ENCODE results near the gene VPS8. TPM values are rescaled to one million over a fixed set of nuclear protein-coding genes. Genes with fewer than 3 reads are reported as not detected.

VPS8 gene
- total RNA-seq, 1 experiment from 2014 or later, result 33.8 TPM

DNA sequence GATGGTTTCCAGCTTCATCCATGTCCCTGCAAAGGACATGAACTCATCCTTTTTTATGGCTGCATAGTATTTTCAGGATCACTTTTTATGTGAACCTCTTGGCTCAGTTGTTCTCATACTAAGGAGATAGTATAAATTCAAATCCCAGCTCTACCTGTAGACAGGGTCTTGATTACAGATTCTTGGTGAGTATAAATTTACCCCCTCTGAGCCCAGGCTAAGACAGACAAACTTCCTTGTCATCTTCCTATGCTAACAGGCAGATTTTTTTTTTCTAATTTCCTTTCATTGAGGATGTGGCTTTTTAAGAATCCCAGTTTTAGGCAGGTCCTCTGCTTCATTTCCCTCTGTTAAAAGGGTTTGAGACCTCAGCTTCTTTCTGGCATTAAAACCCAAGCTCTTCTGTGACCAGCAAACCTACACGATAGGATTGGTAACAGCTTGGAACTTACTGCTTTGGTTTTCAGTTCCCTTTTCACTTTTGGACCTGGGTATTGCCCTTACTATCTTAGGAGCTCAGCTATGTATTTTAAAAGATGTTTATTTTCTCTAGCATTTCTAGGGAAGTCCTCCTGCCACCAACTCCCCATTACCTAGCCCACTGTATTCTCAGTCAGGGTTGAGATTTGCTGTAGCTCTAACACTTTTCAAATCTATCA is 72.5 kb downstream of the VPS8 start:
- intact Hi-C loops (cut with micrococcal nuclease), result no loop called here
- Mint-ChIP-seq H3K4me1 (ENCODE audit: insufficient read depth, unreplicated experiment) (no peaks in the 10 kb centered on the region), H3K27me3 (ENCODE audit: insufficient read depth, unreplicated experiment) (no peaks in the 10 kb centered on the region), H3K4me3 (ENCODE audit: unreplicated experiment) (no peak overlapping the region), H3K9me3 (ENCODE audit: unreplicated experiment) (no peaks in the 10 kb centered on the region), H3K36me3 (ENCODE audit: insufficient read depth, unreplicated experiment) (peaks cover 5% of the 10 kb centered on the region), H3K27ac (ENCODE audit: low read depth, unreplicated experiment) (no peak overlapping the region)
- no TSS peak for BruUV-seq (replicated peaks)
- POLR2A ChIA-PET, result interaction anchor here (0.5 to 1.1 kb wide), 2 partner anchors 21 to 1285 kb away, joined by 3 read pairs; no protein-coding TSS in a partner anchor
- no peak for DNase-seq (ENCODE audit: unreplicated experiment)
- TF ChIP-seq, protein P1, sequence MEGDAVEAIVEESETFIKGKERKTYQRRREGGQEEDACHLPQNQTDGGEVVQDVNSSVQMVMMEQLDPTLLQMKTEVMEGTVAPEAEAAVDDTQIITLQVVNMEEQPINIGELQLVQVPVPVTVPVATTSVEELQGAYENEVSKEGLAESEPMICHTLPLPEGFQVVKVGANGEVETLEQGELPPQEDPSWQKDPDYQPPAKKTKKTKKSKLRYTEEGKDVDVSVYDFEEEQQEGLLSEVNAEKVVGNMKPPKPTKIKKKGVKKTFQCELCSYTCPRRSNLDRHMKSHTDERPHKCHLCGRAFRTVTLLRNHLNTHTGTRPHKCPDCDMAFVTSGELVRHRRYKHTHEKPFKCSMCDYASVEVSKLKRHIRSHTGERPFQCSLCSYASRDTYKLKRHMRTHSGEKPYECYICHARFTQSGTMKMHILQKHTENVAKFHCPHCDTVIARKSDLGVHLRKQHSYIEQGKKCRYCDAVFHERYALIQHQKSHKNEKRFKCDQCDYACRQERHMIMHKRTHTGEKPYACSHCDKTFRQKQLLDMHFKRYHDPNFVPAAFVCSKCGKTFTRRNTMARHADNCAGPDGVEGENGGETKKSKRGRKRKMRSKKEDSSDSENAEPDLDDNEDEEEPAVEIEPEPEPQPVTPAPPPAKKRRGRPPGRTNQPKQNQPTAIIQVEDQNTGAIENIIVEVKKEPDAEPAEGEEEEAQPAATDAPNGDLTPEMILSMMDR (IDR thresholded peaks at IDR 0.05; ENCODE audit: unreplicated experiment), result no peak
- CTCF ChIA-PET, result interaction anchor here (0.7 to 1.2 kb wide), 3 partner anchors 10 to 526 kb away, joined by 3 to 5 read pairs (median 3); no protein-coding TSS in a partner anchor

DNA sequence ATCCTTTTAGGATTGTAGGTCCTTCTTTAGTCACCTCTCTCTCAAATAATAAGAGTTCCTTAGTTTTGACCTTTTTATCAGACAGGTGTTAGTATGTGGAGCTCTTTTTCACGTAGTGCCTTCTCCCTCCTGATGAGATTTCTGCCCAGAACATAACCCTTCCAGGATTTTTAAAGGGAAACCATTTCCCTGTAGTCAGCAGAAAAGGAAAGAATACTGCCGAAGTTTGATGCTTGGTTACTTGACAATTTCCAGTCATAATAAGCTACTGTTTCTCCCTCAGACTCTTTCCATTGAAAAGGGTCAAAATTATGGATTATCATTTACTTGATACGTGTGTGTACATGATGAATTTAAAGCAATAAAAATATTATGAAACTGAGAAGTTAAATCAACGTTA is 73.1 kb downstream of the VPS8 start:
- no peak overlapping the region for H3K4me3 Mint-ChIP-seq (ENCODE audit: unreplicated experiment)
- CTCF ChIA-PET, result interaction anchor here (0.6 to 0.7 kb wide), 2 partner anchors 45 to 526 kb away, joined by 3 read pairs; no protein-coding TSS in a partner anchor
- no peak overlapping the region for H3K27ac Mint-ChIP-seq (ENCODE audit: low read depth, unreplicated experiment)
- intact Hi-C loops (cut with micrococcal nuclease), result no loop called here
- no peak for DNase-seq (ENCODE audit: unreplicated experiment)
- TF ChIP-seq, protein P1 (IDR thresholded peaks at IDR 0.05; ENCODE audit: unreplicated experiment), result no peak
- H3K27me3 Mint-ChIP-seq (ENCODE audit: insufficient read depth, unreplicated experiment), result no peaks in the 10 kb centered on the region
- peaks cover 5% of the 10 kb centered on the region for H3K36me3 Mint-ChIP-seq (ENCODE audit: insufficient read depth, unreplicated experiment)
- no peaks in the 10 kb centered on the region for H3K9me3 Mint-ChIP-seq (ENCODE audit: unreplicated experiment)
- H3K4me1 Mint-ChIP-seq (ENCODE audit: insufficient read depth, unreplicated experiment), result no peaks in the 10 kb centered on the region
- POLR2A ChIA-PET, result interaction anchor here (0.5 to 1.1 kb wide), 2 partner anchors 21 to 1286 kb away, joined by 3 read pairs; no protein-coding TSS in a partner anchor
- BruUV-seq (replicated peaks), result no TSS peak

DNA sequence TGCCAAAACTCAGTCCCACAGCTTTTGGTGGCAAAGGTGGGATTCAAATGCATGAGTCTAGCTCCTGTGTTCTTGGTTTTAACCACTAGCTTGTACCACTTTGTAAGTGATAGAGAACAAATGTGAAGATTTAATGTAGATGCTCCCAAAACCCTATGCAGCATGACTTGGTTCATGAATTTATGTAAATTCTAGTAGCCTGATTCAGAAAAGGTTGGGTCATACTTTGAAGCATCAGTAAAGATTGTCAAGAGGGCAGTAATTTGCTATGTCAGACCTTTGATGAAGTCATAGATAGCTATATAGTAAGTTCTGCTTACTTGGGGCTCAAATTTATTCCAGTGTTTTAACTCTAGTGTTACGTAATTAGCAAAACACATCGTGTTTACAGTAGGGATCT is 75.6 kb downstream of the VPS8 start:
- TF ChIP-seq, protein P1 (IDR thresholded peaks at IDR 0.05; ENCODE audit: unreplicated experiment), result no peak
- H3K4me1 Mint-ChIP-seq (ENCODE audit: insufficient read depth, unreplicated experiment), result no peaks in the 10 kb centered on the region
- no peak for DNase-seq (ENCODE audit: unreplicated experiment)
- no peak overlapping the region for H3K4me3 Mint-ChIP-seq (ENCODE audit: unreplicated experiment)
- H3K9me3 Mint-ChIP-seq (ENCODE audit: unreplicated experiment), result no peaks in the 10 kb centered on the region
- no peak overlapping the region for H3K27ac Mint-ChIP-seq (ENCODE audit: low read depth, unreplicated experiment)
- H3K27me3 Mint-ChIP-seq (ENCODE audit: insufficient read depth, unreplicated experiment), result no peaks in the 10 kb centered on the region
- POLR2A ChIA-PET, result no interaction called here
- H3K36me3 Mint-ChIP-seq (ENCODE audit: insufficient read depth, unreplicated experiment), result peaks cover 5% of the 10 kb centered on the region
- intact Hi-C loops (cut with micrococcal nuclease), result no loop called here
- CTCF ChIA-PET, result no interaction called here
- no TSS peak for BruUV-seq (replicated peaks)

DNA sequence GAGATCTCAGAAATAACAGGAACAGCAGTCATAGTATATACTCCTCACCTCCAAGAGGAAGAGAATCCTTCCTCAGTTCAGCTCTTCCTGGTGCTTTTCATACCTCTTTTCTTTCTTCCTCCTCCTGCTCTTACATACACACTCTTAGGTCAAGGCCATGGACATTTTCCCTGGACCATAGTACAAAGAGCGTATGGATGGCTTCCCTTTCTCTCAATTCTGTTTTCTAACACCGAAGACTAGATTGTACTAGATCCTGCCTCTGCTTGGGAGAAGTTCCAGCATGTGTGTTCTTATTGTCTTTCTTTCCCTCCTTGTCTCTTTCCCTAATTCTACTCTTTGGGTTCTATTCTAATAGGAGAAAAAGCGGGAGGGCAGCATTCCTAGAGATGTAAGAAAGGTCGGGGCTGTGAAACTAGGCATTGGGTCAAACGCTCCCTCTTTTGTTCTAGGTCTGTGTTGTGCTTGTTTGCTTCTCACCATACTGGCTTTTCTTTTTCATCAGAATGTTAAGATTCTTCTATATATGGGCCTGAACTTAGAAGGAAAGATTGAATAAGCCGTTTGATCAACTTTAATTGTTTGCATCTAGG is 77.4 kb downstream of the VPS8 start:
- Mint-ChIP-seq H3K9me3 (ENCODE audit: unreplicated experiment) (no peaks in the 10 kb centered on the region), H3K27me3 (ENCODE audit: insufficient read depth, unreplicated experiment) (no peaks in the 10 kb centered on the region), H3K27ac (ENCODE audit: low read depth, unreplicated experiment) (no peak overlapping the region), H3K36me3 (ENCODE audit: insufficient read depth, unreplicated experiment) (peaks cover 5% of the 10 kb centered on the region), H3K4me1 (ENCODE audit: insufficient read depth, unreplicated experiment) (no peaks in the 10 kb centered on the region), H3K4me3 (ENCODE audit: unreplicated experiment) (no peak overlapping the region)
- TF ChIP-seq, protein P1 (IDR thresholded peaks at IDR 0.05; ENCODE audit: unreplicated experiment), result no peak
- intact Hi-C loops (cut with micrococcal nuclease), result no loop called here
- ChIA-PET CTCF (no interaction called here), POLR2A (no interaction called here)
- BruUV-seq (replicated peaks), result no TSS peak
- DNase-seq (ENCODE audit: unreplicated experiment), result no peak
